HG03159 (cell line): ENCODE data around the gene ZC3H13.

ENCODE experiments used
- ATAC-seq: cut with Tn5 transposase; IDR thresholded peaks from one replicate; pipeline ENCODE4 v1.9.1; 2021; ENCODE audit warnings: mild to moderate bottlenecking, moderate library complexity; ENCODE audit not compliant: unreplicated experiment

ZC3H13 gene

DNA sequence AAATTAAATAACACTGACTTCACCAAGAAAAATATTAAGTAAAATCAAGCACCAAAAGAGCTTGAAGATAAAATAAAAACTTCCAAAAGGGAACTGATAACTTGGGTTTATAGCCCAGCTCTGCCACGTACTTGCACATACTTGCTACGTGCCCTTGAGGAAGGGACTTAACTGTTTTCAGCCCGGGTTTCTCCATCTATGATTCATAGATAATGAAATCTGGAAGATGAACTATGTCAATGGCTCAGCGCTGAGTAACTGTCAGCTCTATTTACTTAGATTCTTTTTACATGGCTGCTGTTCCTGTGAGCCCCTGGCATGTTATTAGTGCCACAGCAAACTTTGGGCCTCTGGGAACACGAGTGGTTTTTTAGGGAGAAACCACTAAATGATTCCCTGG is 9.6 kb upstream of the ZC3H13 start:
- no peak for ATAC-seq

DNA sequence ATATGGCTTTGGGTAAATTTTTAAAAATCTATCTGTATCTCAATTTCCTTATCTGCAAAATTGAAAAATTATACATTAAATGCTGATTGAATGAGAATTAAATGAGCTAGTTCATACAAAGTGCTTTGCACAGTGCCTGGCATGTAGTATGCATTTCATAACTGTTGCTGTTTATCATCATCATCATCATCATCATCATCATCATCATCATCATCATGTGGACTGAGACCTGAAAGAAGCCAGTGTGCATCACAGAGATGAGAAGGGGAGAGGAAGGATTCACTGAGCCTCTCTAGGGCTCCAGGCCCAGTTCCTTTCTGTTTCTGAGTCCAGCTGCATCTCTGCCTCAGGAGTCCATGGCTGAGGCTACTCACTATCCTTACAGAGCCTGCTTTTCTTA is 6.9 kb upstream of the ZC3H13 start:
- ATAC-seq, result no peak

DNA sequence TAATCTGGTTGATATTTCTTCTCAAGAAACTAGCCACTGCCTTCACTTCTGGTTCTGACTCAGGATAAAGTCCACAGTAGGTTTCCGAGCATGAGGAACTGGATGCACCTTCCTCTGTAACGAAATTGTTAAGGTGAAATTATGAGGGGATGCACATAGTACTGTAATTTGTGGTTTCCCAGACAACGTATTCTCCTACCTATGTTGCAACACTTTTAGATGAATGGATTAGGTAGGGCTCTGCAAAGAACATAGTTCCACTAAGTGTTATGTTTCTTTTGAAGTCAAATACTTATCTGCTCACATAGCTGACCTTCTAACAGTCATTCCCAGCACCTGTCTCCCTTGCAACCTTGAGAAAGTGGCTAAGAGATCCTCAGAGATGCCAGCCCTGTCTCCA is 5.7 kb upstream of the ZC3H13 start:
- ATAC-seq, result no peak

DNA sequence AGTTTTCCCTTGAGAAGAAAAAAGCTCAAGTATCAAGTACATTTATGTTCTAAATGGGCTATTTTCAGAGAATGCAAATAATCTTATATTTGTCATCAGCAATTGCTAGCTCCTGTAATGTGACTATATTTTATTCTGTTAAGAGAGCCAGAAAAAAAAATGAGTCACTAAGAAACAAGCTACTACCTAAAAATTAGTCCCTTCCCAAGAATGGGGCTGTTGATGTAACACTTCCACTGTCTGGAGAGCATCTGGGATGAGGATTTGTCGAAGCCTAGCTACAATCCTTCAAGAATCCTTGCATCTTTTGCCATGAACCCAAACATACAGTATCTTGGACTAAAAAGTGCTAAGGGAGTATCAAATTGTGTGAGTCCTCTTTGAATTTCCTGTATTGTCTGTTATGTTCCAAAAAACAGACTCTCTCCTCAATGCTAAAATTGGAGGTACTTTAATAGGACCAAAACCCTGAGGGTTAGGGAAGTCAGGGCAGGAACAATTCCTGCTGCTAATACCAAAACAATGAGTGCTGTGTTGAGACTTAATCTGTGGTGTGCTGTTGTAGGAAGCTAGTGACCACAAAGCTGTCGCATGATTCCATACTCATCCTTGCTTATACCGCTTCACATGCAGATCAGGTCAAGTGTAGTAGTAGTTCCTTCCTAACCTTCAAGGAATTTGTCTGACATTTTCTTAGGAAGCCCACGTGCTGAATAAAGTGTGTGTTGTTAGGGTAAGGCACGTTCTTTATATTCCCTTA is 4.9 kb upstream of the ZC3H13 start:
- no peak for ATAC-seq

DNA sequence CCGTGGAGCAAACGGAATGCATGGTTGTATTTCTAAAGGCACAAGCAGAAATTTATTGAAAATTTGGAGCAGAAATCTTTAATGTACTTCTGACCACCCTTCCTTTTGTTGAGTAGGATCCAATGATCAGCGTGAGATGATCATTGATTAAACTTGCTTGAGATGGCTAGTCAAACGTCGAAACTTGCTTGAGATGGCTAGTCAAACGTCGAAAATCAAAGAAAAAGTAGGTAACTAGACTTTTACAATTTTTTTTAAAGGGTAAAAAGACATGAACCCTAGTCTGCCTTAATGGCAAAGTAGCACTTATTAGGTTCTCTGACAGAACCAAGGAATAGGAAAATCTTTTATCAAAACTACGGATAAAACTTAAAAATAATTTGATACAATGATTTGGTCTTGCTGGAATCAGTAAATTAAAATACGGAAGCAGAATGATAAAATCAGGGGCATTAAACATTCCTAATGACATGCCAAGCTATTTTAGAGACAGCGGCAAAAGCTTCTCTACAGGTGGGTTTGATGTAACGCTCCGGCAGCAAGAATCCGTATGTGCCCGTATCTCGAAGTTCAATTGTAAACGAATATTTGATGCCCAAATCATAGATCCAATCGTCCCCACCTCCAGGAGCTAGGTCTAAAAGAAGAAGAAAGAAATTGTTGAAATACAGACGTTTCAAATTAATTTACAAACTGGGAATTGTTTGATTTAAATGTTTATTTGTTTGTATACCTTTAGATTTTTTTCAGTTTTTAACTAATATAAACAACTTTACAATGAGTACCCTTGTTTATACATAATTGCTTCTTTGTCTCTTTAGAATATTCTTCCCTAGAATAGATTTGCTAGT is 841 bp upstream of the ZC3H13 start:
- no peak for ATAC-seq

DNA sequence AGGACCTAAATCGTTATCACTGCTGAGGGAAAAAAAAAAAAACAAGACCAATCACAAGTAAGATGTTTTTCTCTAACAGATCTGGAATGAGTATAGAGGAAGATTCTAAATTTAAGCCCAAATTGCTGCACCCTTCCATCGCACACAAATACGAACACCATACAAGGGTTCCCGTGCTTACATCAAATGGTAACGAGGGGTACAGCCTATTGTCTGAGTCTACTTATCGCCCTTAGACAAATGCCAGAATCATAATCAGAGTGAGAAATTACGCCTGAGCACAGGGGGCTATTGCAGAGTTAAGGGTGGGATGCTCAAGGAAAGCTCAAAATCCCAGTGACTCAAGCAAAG is 603 bp downstream of the ZC3H13 start:
- ATAC-seq, result no peak

DNA sequence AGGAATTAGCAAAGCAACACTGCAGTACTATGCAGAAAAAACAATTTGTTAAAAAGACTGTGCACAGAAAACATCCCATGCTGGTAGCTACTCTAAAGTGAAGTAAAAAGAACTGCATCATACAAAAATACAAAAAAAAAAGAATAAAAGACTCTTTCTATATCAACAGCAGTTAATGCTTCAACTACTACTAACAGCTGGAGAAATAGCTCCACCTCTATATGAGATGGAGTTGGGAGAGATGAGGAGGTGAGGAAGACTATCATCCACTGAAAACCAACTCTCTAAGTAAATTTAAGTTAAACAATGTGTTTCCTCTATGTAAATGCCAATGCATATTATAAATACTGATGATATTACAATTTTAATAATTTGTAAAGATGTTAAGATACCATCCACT is 1.8 kb downstream of the ZC3H13 start:
- no peak for ATAC-seq

DNA sequence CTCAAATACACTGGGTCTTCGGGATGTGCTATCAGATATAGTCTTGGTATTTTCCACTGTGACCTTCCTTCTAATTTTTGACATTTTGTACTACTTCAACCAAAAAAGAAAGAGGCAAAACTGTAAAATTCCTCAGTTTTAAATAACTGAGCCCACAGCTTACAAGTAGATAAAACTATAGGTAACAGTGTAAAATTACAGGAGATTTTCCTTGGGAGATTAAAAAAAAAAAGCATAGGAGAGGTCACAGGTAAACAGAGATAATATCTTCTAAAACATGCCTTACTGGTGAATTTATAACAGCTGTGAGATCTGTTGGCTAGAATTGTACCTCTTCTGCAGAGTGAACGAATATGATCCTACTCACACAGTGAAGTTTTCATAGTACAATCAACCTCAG is 7.1 kb downstream of the ZC3H13 start:
- ATAC-seq, result no peak

DNA sequence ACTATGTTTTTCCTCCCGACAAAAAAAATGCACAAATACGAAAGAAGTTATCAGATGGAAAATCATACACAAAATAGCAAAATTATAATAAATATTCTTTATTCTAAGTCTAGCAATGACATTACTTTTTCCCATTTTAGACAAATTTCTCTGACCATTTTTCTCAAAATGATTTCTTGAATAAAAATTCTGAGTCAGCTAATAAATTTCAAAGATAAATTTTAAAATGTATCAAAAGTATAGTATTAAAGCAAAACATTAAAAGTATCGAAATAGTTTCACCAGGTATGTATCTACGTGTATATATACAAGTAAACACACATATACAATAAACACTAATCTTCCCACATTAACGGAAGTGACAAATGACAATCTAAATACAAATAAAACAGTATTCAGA is 8.9 kb downstream of the ZC3H13 start:
- ATAC-seq, result no peak

DNA sequence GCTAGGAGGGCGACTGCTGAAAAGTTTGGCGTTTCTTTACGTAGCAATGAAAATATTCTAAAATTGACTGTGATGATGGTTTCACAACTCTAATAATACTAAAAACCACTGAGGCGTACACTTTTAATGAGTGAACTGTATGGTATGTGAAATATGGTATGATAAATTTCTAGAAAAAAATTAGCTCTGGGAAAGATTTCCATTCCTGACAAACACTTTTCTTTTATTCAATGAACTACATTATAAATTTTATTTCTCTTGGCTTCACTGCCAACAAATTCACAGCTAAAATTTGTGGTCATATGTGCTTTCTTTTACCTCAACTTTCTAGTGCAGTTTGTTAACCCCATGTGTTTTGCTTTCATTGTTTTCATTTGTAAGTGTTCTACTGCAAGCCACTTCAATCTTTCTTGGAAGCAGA is 11.1 kb downstream of the ZC3H13 start:
- no peak for ATAC-seq

DNA sequence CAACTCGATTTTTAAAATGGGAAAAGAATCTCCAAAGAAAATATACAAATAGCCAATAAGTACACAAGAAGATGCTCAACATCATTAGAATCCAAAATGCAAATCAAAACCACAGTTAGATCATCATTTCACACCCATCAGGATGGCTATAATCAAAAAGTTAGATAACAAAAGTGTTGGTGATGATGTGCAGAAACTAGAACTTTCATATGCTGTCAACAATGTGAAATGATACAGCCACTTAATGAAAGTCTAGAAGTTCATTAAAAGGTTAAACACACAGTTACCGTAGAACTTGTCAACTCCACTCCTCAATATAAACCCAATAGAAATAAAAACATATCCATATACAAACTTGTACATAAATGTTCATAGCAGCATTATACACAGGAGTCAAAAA is 11.8 kb downstream of the ZC3H13 start:
- ATAC-seq, result no peak

DNA sequence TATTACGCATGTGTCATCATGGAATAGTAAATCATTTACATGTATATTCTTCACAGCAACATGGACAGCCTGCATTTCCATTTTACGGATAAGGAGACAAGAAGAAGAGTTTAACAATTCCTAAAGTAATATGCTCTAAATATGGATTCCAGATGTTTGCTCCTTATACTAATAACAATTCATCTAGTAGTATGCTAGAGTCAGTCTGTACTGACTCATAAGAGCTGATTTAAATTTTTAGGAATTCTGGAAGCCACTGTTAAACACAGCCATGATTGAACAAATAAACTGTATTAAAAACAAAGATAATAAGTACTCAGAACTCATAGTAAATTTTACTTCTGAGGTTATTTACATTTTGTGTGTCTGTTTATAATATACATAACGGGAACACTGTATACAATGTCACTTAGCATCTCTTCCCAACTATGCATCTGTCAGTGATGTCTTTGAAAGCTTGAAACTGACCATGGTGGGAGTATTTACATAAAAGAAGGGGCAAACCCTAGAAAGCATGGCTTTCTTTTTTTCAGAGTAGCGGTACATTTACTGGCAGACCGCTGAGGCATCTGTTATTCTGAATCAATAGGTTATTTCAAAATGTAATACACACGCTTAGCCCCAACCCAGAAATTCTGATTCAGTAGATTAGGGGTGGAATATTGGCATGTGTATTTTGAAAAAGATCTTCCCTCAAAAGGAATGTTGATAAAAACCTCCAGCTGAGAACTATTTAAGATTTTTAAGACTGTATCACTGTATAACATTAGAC is 12.9 kb downstream of the ZC3H13 start:
- no peak for ATAC-seq

DNA sequence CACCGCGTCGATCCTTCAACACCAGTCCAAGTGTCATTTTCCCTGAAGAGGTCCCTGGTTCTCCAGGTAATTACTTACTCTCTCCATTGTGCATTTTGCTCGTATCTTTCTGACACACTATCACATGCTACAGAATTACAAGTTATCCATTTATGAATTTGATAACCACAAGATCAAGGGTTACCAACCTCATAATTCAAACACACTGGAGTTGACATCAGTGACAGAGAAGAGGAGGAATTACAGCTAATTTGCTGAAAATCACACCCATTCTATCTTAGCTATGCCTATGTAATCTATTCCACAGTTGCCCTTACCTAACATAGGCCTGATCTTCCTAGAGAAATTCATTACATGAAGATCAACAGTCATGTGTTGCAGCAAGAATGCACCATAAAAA is 14.2 kb downstream of the ZC3H13 start:
- no peak for ATAC-seq

DNA sequence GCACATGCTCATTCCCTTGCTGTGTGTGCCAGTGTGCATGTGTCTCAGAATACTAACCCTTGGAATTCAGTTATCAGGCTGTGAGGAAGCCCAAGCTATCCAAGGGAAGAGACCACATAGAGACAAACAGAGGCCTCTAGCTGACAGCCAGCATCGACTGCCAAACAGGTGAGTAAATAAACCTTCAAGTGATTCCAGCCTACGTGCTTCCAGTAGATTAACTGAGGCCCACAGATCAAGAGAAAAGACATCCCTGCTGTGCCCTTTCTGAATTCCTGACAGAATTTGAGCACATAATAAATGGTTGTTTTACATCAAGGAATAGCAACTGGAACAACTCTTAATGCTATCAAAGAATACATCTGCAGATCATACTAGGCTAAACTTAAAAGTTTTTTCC is 17.5 kb downstream of the ZC3H13 start:
- no peak for ATAC-seq

DNA sequence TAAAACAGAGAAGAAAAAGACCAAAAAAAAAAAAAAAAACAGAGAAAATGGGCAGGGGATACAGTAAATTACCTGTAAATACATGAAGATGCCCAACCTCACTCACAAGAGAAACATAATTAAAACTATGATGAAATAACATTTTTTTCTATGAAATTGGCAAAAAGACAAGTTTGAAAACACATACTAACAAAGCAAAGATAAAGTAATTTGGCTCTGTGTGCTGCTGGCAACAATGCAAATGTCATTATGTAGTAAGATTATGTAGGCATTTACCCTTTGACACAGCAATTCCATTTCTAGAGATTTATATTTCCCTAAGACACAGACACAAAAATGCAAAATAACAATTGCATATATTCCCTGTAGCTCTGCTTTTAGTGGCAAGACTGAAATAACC is 20.2 kb downstream of the ZC3H13 start:
- no peak for ATAC-seq

DNA sequence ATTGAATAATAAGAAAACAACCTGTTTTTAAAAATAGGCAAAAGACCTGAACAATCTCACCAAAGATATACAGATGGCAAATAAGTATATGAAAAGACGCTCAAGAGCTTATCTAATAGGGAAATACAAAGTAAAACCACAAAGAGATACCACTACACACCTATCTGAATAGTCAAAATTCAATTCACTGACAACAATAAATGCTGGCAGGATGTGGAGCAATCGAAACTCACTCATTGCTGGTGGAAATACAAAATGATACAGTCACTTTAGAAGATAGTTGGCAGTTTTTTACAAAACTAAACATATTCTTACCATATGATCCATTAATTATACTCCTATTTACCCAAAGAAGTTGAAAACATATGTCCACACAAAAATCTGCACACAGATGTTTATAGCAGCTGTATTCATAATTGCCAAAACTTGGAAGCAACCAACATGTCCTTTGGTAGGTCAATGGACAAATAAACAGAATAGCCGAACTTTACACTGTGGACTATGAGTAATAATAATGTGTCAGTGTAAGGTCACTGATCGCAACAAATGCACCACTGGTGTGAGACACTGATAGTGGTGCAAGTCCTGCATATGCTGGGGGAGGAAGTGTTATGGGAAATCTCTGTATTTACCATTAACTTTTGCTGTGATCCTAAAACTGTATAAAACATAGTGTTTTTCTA is 20.8 kb downstream of the ZC3H13 start:
- no peak for ATAC-seq

DNA sequence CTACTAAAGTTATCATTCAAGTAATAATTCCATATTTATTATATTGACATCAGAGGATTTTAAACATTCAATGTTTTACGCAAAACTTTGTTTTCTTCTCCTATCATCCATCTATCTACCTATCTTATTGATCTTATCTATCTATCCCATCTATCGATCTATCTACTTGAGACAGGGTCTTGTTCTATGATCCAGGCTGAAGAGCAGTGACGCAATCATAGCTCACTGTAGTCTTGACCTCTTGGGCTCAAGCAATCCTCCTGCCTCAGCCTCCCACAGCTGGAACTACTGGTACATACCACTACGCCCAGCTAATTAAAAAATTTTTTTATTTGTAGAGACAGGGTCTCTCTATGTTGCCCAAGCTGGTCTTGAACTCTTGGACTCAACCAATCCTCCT is 27.4 kb downstream of the ZC3H13 start:
- ATAC-seq, result no peak

DNA sequence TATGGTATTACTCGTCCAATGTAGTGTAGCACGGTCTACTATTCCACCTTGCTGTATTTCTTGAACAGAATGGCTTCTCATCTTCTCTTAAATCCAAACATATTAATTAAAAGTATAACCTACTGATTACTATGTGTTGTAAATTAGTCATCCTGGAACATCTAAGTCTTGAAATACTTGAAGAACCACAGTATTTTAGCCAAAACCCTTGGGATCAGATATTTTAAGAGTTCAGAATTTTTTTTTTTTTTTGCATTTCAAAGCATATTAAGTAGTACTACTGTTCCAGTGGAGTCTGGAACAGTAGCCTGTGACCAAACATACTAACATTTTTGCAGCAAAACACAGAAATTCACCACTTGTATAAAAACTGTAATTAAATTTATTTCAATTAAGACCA is 30.1 kb downstream of the ZC3H13 start:
- ATAC-seq, result no peak

DNA sequence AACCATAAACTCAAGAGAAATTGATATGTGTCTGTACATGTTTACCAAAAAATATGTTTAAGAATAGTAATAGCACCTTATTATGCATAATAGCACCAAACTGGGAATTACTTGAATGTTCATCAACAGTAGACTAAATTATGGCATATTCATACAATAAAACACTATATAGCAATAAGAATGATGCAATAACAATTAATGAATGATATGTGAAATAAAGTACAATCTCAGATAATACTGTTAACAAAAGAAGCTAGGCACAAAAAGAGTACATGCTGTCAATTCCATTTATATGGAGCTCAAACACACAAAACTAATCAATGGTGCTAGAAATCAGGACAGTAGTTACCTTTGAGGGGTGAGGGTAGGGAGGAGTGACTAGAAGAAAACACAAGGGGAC is 36.3 kb downstream of the ZC3H13 start:
- no peak for ATAC-seq

DNA sequence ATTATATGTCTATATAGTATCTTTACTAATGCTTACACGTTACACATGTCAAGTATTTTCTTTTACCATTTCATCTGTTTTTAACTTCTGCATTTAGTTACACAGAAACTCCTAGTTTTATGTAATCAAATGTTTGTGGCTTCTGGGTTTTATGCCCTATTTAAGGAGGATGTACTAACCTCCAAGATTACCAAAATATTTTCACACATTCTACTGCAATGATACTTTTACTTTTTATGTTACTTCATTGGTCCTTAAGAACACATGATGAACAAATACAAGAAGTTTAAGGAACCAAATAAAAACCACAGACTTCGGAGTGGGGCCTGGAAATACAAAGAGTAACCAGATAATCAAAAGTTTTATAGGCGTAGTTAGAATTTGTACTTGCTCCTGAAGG is 37.2 kb downstream of the ZC3H13 start:
- no peak for ATAC-seq

DNA sequence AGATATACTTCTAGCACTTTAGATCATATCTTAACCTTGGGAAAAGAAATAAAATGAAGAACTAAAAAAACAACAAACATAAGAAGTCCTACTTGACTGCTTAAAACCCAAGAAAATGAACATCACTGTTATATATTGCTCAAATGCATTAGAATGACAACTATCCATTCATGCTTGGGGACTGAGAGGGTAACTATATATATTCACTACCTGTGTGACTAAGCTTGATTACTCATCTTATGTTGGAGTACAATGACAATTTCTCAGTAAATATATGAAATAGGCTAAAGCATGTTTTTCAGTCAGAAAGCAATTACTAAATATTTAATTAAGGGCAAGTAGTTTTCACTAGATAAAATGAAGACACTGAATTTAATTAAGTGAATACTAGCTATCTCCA is 40.1 kb downstream of the ZC3H13 start:
- no peak for ATAC-seq
